ENCODE results near the gene SRPK1.
A peak's percentile ranks its signal among the peaks of the same experiment; 100 is the strongest.

Gene SRPK1

GRCh38 chr6:35955521-35955920, 34.6 kb upstream of the SRPK1 start:
- no peak for TF ChIP-seq TCF4 (CRISPR knock-in tag; IDR thresholded peaks at IDR 0.05; ENCODE audit: borderline replicate concordance)
- TF ChIP-seq TOX (CRISPR knock-in tag; IDR thresholded peaks at IDR 0.05; ENCODE audit: borderline replicate concordance): no peak
- no peak for TF ChIP-seq ZNF8 (CRISPR knock-in tag; IDR thresholded peaks at IDR 0.05)
- no peak for ATAC-seq

DNA sequence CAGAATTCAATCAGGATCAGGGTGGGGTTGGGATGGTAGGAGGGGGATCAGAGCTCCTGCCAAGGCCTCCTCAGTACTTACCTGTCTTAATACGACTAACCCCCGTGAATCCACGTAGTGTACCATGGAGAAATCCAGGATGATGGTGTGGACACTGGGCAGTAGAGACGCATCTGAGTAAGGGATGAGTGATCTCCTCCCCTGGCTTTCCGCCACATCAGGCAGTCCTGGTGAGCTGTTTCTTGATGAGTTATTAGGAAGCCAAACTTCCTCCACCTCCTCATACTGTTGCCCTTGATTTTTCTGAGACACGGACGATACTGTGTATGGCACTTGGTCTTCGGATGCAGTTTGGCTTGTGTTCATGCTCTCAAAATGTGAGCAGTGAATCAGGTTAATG, 34.2 kb upstream of the SRPK1 start:
- TF ChIP-seq RARB (CRISPR knock-in tag; IDR thresholded peaks at IDR 0.05): no peak
- TF ChIP-seq, protein P1, sequence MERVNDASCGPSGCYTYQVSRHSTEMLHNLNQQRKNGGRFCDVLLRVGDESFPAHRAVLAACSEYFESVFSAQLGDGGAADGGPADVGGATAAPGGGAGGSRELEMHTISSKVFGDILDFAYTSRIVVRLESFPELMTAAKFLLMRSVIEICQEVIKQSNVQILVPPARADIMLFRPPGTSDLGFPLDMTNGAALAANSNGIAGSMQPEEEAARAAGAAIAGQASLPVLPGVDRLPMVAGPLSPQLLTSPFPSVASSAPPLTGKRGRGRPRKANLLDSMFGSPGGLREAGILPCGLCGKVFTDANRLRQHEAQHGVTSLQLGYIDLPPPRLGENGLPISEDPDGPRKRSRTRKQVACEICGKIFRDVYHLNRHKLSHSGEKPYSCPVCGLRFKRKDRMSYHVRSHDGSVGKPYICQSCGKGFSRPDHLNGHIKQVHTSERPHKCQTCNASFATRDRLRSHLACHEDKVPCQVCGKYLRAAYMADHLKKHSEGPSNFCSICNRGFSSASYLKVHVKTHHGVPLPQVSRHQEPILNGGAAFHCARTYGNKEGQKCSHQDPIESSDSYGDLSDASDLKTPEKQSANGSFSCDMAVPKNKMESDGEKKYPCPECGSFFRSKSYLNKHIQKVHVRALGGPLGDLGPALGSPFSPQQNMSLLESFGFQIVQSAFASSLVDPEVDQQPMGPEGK (CRISPR knock-in tag; IDR thresholded peaks at IDR 0.05; ENCODE audit: borderline replicate concordance): no peak
- TF ChIP-seq, protein P2, sequence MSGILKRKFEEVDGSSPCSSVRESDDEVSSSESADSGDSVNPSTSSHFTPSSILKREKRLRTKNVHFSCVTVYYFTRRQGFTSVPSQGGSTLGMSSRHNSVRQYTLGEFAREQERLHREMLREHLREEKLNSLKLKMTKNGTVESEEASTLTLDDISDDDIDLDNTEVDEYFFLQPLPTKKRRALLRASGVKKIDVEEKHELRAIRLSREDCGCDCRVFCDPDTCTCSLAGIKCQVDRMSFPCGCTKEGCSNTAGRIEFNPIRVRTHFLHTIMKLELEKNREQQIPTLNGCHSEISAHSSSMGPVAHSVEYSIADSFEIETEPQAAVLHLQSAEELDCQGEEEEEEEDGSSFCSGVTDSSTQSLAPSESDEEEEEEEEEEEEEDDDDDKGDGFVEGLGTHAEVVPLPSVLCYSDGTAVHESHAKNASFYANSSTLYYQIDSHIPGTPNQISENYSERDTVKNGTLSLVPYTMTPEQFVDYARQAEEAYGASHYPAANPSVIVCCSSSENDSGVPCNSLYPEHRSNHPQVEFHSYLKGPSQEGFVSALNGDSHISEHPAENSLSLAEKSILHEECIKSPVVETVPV (CRISPR knock-in tag; IDR thresholded peaks at IDR 0.05): no peak
- no peak for TF ChIP-seq ZNF8 (CRISPR knock-in tag; IDR thresholded peaks at IDR 0.05)
- no peak for TF ChIP-seq OSR1 (CRISPR knock-in tag; IDR thresholded peaks at IDR 0.05)
- no peak for TF ChIP-seq TOX (CRISPR knock-in tag; IDR thresholded peaks at IDR 0.05; ENCODE audit: borderline replicate concordance)
- no peak for TF ChIP-seq ZC3H10 (CRISPR knock-in tag; IDR thresholded peaks at IDR 0.05)
- ATAC-seq: no peak

- ATAC-seq: no peak
- TF ChIP-seq GLIS3 (CRISPR knock-in tag; IDR thresholded peaks at IDR 0.05) (no peak), ZFP3 (CRISPR knock-in tag; IDR thresholded peaks at IDR 0.05) (no peak), TSHZ2 (CRISPR knock-in tag; IDR thresholded peaks at IDR 0.05) (no peak), SNAI2 (CRISPR knock-in tag; IDR thresholded peaks at IDR 0.05) (no peak), ZNF8 (CRISPR knock-in tag; IDR thresholded peaks at IDR 0.05) (no peak), ZNF70 (CRISPR knock-in tag; IDR thresholded peaks at IDR 0.05) (no peak), ARNTL (CRISPR knock-in tag; IDR thresholded peaks at IDR 0.05; ENCODE audit: borderline replicate concordance, low read depth) (no peak), RARB (CRISPR knock-in tag; IDR thresholded peaks at IDR 0.05) (no peak)
Observed at GRCh38 chr6:35954333-35954732, 33.4 kb upstream of the SRPK1 start.

GRCh38 chr6:35948725-35949124, 27.8 kb upstream of the SRPK1 start:
- TF ChIP-seq TOX (CRISPR knock-in tag; IDR thresholded peaks at IDR 0.05; ENCODE audit: borderline replicate concordance) (no peak), BACH2 (CRISPR knock-in tag; IDR thresholded peaks at IDR 0.05; ENCODE audit: borderline replicate concordance) (no peak), TSHZ2 (CRISPR knock-in tag; IDR thresholded peaks at IDR 0.05) (no peak)
- TF ChIP-seq, protein P2 (CRISPR knock-in tag; IDR thresholded peaks at IDR 0.05): no peak
- ATAC-seq: peak; percentile 62; the same call in 2 of the 3 replicates

- no peak for ATAC-seq
- no peak for TF ChIP-seq SNAI2 (CRISPR knock-in tag; IDR thresholded peaks at IDR 0.05)
- TF ChIP-seq, protein P1 (CRISPR knock-in tag; IDR thresholded peaks at IDR 0.05; ENCODE audit: borderline replicate concordance): no peak
- no peak for TF ChIP-seq ARNTL (CRISPR knock-in tag; IDR thresholded peaks at IDR 0.05; ENCODE audit: borderline replicate concordance, low read depth)
- TF ChIP-seq, protein P3, sequence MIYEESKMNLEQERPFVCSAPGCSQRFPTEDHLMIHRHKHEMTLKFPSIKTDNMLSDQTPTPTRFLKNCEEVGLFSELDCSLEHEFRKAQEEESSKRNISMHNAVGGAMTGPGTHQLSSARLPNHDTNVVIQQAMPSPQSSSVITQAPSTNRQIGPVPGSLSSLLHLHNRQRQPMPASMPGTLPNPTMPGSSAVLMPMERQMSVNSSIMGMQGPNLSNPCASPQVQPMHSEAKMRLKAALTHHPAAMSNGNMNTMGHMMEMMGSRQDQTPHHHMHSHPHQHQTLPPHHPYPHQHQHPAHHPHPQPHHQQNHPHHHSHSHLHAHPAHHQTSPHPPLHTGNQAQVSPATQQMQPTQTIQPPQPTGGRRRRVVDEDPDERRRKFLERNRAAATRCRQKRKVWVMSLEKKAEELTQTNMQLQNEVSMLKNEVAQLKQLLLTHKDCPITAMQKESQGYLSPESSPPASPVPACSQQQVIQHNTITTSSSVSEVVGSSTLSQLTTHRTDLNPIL (CRISPR knock-in tag; IDR thresholded peaks at IDR 0.05; ENCODE audit: low read depth): no peak
- no peak for TF ChIP-seq ZNF8 (CRISPR knock-in tag; IDR thresholded peaks at IDR 0.05)
- no peak for TF ChIP-seq BACH2 (CRISPR knock-in tag; IDR thresholded peaks at IDR 0.05; ENCODE audit: borderline replicate concordance)
- no peak for TF ChIP-seq ISL1 (CRISPR knock-in tag; IDR thresholded peaks at IDR 0.05)
- no peak for TF ChIP-seq ZNF565 (CRISPR knock-in tag; conservative IDR thresholded peaks at IDR 0.05; ENCODE audit: low read depth)
- no peak for TF ChIP-seq ZC3H10 (CRISPR knock-in tag; IDR thresholded peaks at IDR 0.05)
- no peak for TF ChIP-seq ZFP3 (CRISPR knock-in tag; IDR thresholded peaks at IDR 0.05)
- TF ChIP-seq ZNF70 (CRISPR knock-in tag; IDR thresholded peaks at IDR 0.05): no peak
Observed at GRCh38 chr6:35945650-35946025, 24.7 kb upstream of the SRPK1 start.
